ENCODE measurements around the gene MYRFL.

Gene MYRFL

DNA sequence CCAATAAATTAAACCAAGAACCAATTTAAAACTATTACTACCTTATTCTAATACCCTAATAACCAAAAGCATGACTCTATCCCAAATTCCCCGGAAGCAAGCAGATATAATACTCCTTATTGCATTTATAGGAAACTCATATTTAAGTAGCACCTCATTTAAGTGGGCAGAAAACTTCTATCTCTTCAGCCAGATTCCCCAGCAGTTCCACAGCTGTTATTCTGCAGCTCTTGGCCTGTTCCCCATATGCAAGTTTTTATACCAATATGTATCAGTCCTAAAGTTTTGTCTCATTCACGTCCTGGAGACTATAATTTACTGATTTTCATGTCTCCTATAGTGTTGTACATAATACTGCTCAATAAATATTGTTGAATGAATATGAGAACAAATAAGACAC, 106.5 kb downstream of the MYRFL start:
- TF ChIP-seq, protein P1, sequence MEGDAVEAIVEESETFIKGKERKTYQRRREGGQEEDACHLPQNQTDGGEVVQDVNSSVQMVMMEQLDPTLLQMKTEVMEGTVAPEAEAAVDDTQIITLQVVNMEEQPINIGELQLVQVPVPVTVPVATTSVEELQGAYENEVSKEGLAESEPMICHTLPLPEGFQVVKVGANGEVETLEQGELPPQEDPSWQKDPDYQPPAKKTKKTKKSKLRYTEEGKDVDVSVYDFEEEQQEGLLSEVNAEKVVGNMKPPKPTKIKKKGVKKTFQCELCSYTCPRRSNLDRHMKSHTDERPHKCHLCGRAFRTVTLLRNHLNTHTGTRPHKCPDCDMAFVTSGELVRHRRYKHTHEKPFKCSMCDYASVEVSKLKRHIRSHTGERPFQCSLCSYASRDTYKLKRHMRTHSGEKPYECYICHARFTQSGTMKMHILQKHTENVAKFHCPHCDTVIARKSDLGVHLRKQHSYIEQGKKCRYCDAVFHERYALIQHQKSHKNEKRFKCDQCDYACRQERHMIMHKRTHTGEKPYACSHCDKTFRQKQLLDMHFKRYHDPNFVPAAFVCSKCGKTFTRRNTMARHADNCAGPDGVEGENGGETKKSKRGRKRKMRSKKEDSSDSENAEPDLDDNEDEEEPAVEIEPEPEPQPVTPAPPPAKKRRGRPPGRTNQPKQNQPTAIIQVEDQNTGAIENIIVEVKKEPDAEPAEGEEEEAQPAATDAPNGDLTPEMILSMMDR (IDR thresholded peaks at IDR 0.05; ENCODE audit: low read depth, low read length): no peak
- DNase-seq (ENCODE audit: low read depth in 2 of 2): no peak
- H3K4me3 ChIP-seq (replicated peaks in 1 of 2; ENCODE audit: low read depth in 2 of 2, low read length in 2 of 2): no peak overlapping the region

DNA sequence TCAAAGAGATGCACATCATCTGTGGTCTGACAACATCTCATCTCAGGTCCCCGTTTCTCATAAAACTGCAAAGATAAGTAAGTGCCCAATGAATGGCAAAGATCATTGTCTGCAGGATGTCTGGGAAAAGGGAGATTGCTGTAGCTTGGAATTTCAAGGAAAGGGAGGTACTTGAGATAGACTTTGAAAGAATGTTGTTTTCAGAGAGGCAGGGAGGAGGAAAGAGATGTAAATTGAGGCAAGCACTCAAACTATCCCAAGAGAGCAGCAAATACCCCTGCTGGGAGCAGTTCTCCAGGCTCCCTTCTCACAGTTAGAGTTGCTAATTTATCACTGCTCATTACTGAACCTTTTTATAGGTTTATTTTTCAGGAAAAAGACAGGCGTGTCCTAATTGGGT, 107.1 kb downstream of the MYRFL start:
- no peak overlapping the region for H3K4me3 ChIP-seq (replicated peaks in 1 of 2; ENCODE audit: low read depth in 2 of 2, low read length in 2 of 2)

DNA sequence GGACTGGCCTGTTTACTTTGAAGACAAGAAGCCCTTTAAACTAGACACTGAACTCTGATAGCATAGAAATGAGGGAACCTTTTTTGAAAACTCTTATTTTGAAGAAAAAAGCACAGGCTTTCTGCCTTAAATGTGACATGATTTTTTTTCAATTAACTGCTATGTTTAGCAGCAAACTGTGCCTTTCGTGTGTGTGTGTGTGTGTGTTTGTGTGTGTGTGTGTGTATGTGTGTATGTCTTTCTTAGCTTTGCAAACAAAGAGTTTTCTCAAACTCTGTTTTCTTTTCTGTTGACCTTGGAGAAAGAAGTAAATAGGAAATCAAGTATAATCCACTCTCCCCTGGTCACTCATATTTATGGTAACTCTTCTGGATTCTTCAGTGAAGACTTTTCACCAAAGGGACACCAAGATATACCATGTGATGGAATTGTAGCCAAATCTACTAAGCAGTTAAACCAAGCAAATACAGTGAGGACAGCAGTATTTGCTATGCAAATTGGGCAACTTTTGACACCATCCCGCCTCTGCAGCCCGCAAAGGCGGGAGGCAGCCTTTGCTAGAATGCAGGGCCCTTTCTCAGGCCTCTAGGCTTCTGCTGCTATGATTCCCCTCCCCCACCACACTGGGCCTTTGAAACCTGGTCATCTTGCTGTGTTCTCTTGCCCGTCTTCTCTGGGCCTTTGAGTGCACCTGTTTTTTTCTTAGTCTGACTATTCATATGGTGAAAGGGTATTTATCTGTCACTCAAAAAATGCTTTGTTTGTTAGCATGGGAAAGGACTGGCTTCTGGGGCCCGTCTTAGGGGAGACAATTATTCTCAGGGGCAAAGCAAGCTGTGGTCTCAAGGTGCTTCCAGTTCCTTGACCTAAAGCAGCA, 107.9 kb downstream of the MYRFL start:
- TF ChIP-seq, protein P1 (IDR thresholded peaks at IDR 0.05; ENCODE audit: low read depth, low read length): no peak

More for the DNA sequence above, 107.1 kb downstream of the MYRFL start:
- TF ChIP-seq, protein P1 (IDR thresholded peaks at IDR 0.05; ENCODE audit: low read depth, low read length): no peak
- DNase-seq (ENCODE audit: low read depth in 2 of 2): no peak

DNA sequence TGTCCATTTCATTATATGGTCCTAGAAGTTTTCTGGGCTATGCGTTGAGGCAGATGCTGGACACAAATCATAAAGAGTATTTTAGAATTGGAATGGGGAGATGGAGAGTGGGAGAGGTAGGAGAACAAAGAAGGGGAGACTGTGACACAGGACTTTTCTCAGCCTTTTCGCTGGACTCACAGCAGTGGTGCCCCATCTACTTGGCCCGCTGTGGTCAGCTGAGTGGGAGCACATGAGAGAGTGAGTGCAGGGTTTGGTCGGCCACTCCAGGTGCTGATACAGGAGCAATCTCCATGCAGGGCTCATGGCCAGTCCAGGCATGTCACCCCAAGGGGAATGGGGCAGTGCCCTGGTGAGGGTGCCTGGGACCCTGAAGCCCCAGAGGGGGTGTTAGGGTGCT, 109.0 kb downstream of the MYRFL start:
- TF ChIP-seq, protein P1 (IDR thresholded peaks at IDR 0.05; ENCODE audit: low read depth, low read length): no peak

More for the DNA sequence above, 107.9 kb downstream of the MYRFL start:
- H3K4me3 ChIP-seq (replicated peaks in 1 of 2; ENCODE audit: low read depth in 2 of 2, low read length in 2 of 2): no peak overlapping the region
- no peak for DNase-seq (ENCODE audit: low read depth in 2 of 2)

DNA sequence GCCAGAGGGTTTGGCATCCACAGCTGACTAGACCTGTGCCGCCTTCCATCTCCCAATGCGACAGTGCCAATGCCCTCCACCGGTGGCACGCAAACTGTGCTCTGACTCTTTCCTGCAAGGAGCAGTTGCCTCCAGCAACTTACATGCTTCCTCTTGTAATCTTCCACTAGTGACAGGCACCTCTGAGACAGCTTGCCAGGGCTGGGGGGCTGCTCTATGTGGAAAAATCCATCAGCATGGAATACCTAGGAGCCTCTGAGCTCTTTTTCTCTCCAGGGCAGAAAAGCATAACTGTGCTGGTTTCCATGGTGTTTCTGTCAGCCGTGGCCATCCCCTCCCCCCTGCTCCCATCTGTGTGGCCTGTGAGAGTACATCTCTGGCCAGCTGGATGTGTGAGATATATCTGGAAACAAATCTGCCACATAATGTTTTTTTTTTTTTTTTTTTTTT, 110.6 kb downstream of the MYRFL start:
- H3K4me3 ChIP-seq (replicated peaks in 1 of 2; ENCODE audit: low read depth in 2 of 2, low read length in 2 of 2): no peak overlapping the region
- DNase-seq (ENCODE audit: low read depth in 2 of 2): no peak
- TF ChIP-seq, protein P1 (IDR thresholded peaks at IDR 0.05; ENCODE audit: low read depth, low read length): no peak

More for the DNA sequence above, 109.0 kb downstream of the MYRFL start:
- no peak for DNase-seq (ENCODE audit: low read depth in 2 of 2)
- no peak overlapping the region for H3K4me3 ChIP-seq (replicated peaks in 1 of 2; ENCODE audit: low read depth in 2 of 2, low read length in 2 of 2)

DNA sequence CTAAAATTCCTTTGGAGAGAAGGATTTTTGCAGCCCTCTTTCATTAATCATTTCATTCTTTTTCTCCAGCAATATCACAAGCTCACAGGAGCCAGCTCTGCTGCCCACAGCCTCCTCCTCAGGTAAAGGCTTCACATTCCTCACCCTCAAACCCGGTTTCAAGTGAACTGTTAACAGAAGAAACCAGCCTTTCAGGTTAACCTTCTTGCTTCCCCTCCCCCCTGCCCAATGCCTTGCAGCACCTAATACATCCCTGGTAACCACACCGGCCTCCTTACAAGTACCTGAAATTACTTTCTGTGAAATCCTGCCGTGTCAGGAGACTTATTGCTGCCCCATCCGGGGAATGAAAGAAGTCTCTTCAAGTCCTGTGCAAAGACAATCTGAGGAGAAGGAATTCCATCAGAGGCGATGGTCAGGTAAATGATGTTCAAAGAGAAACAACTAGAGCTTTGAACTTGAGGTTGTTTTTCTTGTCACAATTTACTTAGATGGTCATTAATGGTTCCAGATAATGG, 111.2 kb downstream of the MYRFL start:
- DNase-seq (ENCODE audit: low read depth in 2 of 2): no peak
- H3K4me3 ChIP-seq (replicated peaks in 1 of 2; ENCODE audit: low read depth in 2 of 2, low read length in 2 of 2): no peak overlapping the region
- TF ChIP-seq, protein P1 (IDR thresholded peaks at IDR 0.05; ENCODE audit: low read depth, low read length): no peak
